RPMI8226 (cell line): ENCODE data around the gene CHID1.

Source experiments
- DNase-seq: peaks from one replicate; pipeline ENCODE4 v3.0.0-alpha.2; 2015

CHID1 gene

DNA sequence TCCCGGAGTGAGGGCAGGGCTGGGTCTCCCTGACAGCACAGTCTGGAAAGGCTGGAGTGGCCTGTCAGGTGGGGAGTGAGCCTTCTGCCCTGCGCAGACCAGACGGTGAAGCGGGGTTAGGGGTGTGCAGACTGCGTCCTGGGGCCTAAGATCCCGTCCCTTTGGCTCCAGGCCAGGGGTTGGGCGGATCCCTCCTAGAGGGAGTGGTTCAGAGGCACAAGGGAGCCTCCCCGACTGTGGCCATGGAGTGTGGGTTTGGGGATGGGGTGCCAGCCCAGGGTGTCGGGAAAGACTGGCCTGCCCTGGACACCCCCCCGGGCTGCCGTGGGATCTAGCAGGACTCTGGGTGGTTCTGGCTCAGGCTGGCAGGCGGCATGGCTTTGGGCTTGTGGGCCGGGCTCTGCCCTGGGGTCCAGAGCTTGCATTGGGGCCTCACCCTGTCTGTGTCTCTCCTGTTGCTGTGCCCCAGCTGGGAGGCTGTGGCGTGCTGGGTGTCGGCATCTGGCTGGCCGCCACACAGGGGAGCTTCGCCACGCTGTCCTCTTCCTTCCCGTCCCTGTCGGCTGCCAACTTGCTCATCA, 48.4 kb downstream of the CHID1 start:
- no peak for DNase-seq

DNA sequence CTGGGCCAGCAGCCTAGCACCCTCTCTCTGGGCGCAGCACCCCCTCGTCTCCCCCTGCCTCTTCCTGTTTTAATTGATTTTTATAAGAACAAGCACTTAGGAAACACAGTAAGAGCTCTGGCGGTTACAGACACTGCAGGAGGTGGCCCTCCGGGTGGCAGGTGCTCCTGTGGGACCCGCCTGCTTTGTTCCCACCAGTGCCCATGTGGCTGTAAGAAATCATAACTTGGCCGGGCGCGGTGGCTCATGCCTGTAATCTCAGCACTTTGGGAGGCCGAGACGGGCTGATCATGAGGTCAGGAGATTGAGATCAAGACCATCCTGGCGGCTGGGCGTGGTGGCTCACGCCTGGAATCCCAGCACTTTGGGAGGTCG, 49.5 kb downstream of the CHID1 start:
- DNase-seq: no peak

DNA sequence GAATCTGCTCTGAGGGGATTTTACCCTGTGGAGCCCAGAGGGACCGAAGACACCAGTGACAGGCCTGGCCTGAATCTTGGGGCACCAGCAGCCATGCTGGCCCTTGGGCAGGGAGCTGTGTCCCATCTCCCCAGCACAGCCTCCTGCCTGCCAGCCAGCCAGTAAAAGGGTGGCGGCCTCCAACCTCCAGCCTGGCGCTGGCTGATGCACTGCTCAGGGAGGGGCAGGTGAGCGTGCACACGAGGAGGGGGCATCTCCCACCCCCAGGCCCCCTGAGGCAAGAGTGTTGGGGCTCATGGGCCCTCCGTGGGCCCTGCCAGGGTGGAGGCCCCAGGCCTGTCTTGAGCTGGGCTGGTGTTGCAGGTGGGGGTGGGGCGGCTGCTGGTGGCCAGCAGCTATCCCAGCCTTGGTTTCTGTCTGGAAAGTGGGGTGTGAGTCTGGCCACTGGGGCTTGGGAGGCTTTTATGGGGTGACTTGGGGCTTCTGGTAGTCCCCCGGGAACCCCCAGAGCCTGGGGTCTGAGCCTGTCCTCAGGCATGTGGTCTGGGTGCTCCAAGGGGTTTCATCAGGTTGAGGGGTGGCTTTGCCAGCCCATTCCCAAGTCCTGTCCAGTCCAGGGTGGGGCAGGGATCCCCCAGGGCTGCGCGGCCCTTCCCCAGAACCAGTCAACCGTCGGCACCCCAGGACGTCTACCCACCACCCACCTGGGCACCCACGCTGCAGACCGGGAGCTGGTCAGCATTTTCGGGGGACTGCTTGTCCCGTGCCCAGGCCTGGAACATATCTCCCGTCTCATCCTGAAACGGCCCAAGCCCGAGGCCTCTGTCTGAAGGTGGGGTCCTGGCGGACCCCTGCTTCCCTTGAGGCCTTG, 50.1 kb downstream of the CHID1 start:
- DNase-seq: no peak

DNA sequence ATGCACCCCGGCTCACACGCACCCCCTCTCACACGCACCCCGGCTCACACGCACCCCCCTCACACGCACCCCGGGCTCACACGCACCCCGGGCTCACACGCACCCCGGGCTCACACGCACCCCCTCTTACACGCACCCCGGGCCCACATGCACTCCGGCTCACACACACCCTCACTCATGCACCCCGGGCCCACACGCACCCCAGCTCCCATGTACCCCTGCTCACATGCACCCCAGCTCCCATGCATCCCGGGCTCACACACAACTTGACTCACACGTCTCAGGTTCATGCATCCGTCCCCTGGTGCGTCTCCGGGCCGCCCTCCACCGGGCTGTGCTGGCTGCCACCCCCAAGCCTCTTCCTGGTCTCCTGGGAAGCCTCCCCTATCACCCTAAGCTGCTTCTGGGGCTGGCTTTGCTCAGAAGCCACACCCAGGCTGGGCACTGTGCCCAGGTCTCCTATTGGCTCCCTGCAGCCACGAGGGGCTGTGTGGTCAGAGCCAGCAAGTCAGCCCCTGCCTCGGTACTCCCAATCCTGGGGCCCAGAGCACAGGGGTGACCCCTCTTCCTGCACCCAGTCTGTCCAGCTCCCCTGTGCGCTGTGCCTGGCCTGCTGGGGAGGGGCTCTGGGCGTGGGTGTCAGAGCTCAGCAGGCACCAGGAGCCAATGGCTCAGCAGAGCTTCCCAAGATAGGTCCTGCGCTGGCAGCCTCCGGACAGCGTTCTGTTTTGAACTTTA, 51.0 kb downstream of the CHID1 start:
- DNase-seq: peak; percentile 71

DNA sequence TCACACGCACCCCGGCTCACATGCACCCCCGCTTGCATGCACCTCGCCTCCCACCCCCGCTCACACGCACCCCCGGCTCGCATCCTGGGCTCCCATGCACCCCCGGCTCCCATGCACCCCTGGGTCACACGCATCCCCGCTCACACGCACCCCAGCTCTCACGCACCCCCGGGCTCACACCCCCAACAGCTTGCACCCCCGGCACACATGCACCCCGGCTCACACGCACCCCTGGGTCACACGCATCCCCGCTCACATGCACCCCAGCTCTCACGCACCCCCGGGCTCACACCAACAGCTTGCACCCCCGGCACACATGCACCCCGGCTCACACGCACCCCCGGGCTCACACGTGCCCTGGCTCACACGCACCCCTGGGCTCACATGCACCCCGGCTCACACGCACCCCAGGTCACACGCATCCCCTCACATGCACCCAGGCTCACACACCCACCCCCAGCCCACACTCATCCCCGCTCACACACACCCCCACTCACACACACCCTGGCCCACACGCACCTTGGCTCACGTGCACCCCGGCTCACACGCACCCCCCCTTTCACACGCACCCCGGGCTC, 51.8 kb downstream of the CHID1 start:
- no peak for DNase-seq

DNA sequence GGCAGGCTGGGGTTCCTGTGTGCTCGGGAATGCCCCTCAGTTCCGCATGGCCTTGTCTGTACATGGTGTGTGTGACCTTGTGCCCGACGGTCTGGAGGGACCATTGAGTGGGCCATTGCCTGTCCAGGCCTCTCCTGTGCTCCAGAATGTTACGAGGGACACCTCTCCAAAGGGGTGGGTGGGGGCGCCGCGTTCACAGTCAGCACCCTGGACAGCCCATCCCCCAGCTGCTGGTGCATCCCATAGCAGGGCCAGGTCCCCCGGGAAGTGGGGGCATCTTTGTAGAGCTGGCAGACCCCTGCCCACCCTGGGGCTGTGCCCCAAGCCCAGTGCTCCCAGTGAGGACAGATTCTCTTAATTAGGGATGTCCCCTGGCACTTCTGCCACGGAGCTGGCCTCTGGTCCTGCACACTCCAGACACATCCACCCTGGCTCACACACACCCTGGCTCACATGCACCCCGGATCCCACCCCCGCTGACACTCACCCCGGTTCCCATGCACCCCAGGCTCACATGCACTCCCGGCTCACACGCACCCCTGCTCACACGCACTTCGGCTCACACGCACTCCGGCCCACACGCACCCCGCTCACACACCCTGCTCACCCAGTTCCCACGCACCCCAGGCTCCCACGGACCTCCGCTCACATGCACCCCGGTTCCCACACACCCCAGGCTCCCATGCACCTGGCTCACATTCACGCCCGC, 52.4 kb downstream of the CHID1 start:
- DNase-seq: no peak

DNA sequence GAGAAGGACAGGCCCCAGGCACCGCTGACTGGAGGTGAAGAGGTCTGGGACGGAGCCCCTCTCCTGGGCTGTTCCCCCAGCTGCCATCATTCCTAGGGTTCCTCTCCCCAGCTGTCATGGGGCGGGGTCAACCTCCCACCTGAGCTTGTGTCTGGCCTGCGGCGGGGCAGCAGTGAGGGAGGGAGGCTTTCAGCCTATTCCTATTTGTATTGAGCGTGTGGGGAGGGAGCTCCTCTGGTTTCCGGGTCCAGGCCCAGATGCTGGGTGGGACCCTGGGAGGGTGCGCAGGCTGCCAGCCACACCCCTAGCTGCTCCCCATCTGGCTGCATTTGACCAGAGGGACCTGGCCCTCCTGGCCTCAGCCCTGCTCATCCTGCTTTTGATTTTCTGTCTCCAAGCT, 54.2 kb downstream of the CHID1 start:
- DNase-seq: no peak

DNA sequence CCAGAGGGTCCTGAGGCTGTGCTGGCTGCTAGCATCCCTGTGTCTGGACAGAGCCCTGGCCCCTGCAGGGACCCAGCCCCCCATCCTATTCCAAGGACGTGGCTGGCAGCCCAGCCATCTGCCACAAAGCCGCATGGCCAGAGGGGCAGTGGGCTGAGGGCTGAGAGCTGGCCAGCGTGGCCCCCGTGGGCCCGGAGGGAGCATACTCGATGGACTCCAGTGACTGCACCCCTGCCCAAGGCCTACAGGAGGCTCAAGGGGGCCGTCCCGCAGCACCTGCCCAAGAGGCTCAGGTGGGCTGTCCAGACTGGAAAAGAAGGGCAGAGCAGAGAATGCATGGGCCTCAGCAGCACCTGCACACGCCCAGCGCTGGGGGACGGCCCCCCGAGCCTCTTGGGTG, 54.8 kb downstream of the CHID1 start:
- DNase-seq: no peak

DNA sequence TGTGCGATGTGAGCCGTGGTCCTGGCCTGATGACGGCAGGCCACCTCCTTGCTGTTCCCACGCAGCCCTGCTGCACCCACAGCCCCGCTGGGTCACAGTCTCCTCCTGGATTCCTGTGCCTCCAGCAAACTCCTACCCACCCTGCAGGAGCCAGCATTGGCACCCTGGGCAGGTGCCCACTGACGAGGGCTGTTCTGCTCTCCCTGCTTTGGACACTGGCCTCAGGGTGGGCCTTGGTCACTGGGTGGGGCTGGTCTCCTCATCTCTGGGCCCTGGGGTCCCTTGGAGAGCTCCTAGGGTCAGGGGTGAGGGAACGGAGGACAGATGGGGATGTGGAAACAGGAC, 55.3 kb downstream of the CHID1 start:
- no peak for DNase-seq

DNA sequence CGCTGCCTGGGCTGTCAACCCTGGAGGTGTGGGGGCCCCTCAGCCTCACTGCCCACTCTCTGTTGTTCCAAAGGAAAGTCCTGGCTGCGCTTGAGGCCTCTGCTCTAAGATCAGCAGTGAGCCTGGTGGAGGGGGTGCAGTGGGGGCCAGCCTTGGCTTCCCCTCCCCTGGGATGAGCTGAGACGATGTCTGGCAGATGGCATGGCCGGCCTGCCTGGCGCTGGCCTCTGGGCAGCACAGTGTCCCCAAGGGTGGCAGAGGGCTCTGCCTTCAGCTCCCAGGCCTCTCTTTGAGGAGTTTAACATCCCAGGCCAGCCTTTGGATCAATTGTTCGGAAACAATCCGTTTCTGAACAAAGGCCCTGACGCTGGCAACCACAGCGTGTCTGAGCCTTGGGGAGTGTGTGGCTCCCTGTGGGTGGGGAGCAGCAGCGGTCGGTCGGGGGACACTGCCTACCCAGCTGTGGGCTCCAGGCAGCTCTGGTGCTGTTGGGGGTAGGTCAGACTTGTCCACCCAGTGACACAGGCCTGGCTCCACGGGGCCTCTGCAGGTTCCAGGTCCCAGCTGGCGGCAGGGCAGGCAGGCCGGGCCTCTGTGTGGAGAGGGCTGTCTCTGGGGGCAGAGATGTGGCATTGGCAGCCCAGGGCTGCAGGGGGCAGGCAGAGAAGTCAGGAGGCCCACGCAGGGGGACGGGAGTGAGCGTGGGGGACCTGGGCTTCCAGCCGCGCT, 55.8 kb downstream of the CHID1 start:
- DNase-seq: no peak

DNA sequence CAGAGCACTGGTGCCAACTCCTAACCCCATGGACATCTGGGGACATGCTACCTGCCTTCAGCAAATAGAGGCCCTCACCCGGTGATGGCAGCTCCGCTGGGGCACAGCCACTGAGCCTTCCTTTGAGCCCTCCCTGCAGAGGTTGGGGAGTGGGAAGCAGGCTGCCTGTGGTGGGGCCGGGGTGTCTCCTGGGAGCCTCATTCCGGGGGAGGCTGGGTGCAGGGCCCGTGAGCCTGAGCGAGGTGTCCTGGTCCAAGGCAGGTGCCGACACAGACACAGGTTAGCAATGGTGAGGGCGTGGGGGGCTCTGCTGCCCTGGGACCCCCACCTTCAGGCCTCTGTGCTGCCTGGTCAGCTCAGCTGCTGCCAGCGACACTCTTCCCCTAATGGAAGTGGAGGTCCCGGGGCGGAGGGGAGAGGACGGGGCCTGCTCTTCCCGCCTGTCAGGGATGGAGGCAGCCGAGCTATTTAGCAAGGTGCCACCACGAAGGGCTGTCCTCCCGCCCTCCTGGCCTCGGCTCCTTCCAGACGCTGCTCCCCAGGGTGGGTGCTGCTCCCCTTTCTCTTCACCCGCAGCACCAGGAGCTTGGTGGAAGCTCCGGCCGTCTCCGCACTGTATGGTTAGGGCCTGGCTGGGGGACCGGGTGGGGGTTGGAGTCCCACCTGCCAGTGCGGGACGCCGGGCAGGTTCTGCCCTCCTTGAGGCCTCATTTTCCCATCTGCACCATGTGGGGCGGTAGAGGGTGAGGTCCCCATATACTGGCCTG, 56.7 kb downstream of the CHID1 start:
- no peak for DNase-seq

DNA sequence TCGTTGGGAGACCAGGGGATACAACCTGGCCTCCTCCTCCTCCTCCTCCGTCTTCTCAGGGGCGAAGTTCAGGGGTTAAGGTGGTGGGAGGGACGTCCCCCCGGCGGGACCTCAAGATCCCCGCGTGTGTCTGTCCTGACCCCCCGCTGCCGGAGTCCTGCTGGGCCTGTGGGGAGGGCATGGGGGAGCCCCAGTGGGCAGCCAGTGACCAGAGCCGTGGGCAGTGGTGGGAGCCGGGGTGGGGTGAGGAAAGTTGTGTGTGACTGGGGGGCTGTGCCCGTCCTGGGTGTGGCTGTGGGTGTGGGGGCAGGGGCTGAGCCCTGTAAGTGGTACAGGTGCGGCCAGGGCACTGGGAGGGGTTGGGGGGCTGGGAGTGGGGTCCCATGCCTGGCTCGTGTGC, 57.8 kb downstream of the CHID1 start:
- no peak for DNase-seq

DNA sequence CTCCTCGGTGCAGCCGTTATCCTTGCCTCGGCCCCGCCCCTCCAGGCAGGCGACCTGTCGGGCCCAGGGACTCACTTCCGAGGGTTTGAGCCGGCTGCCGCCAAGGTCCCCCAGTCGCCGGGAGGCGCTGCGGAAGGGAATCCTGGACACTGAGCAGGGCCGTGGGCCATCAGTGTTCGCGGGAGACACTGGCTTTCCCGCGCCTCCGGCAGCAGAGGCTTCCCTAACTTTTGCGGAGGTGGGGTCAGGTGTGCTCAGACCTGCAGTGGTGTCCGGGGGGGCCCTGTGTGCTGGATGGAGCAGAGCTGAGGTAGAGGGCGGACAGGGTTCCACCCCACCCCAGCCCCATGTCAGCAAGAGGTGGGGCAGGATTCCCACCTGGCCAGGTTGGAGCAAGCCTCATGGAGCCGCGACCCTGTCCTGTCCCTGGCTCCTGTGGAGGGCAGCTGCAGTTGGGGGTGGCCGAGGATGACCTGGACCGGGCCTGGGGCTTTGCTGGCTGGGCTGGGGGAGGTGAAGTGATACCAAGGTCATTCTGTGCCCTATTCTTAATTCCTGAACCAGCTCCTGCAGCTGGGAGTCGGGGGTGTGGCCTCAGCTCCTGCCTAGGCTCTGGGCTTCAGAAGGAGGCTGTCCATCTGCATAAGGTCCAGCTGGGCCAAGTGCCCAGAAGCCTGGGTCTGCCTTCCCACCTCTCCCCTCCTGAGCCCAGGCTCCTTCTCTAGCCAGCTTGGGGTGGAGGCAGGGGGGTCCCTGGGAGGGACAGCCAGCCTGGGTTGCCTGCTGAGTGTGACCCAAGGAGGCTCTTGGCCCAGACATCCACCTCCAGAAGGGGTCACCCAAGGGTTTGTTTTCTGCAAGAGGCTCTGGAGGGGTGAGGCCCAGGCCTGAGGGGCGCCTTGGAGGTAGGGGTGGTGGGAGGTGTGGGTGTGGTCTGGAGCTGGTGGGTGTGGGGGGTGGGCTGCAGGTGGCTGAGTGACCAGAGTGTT, 59.5 kb downstream of the CHID1 start:
- DNase-seq: no peak

DNA sequence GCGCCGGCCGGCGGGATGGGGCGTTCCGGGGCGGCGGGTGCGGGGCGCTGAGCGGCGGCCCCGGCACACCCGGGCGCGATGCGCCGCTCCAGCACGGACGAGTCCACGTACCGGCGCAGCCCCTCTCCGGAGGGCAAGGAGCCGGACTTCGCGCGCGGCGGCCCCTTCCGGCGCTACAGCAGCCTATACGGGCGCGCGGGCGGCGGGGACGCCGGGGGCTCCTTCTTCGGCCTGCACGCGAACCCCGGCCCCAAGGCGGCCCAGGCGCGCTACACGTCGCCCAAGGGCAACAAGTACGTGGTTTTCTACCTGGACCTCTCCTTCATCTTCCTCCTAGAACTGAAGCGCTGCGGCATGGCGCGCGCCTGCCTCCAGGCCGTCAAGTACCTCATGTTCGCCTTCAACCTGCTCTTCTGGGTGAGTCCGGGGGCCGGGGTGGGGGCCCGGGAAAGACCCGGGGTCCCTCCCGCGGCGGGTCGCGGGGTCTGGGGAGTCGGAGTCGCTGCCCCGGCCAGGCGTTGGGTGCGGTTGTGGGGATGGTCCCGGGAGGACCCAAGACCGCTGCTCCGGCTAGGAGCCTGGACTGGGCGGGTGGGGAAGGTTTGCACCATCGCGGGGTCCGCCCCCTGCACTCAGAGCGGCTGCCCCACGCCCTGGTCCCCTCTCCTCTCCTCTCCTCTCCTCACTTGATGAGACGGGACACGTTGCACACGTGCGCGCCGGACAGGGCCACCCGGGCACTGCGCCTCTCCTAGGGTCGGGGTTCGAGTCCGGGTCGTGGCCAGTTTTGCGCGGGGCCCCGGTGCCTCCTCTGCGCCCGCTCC, 60.4 kb downstream of the CHID1 start:
- DNase-seq: no peak

DNA sequence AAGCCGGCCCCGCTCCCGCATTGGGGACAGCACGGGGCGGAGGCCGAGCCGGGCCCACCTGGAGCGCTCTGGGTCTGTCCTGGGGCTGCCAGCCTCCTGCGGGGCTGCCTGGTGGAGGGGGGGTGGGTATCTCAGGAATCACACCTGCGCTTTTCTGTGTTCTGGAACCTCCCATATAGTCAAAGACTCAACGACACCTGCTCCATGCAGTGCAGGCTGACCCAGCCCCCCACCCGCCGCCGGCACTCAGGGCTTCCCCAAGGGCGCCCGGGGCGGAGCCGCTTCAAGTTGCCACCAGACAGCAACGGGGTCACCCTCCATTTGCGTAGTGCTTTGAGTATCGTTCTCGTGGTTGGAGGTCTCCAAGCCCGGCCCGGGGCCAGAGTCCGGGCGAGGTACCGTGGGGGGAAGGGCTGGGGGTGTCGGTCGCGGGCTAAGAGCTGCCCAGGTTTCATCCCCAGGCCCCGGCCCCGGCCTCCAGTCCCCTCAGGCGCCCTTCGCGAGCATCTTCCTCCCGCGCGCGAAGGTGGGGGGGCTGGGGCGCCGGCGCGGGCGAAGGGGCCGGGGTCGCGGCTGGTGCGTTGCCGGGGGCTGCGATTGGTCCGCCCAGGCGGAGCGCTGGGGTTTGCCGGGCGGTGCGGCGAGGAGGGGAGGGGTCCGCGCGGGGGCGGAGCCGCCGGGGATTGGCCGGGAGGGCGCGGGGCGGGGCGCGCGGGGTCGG, 61.3 kb downstream of the CHID1 start:
- DNase-seq: peak; percentile 80

DNA sequence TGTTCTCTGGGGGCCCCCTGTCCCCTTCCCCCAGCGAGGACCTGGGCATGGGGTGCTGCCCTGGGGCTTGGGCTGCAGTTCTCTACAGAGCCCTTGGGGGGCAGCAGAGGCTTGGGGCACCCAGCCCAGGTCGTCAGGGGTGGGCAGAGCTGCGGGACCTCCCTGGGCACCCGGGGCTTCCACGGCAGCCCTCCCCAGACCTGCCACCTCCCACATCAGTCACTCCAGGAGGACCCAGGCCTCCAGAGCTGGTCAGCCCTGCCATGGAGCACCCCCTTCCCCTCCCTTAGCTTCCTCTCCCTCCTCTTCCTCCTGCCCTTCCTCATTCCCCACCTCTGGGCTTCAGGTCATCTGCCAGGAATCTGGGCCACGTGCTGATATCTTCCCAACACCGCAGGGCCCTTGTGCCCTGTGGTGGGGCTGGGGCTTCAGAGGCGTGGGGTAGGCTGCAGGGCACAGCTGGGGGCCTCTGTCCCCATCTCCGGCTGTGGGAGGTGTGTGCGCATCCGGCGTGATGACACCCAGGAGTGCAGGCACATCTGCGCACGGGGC, 62.2 kb downstream of the CHID1 start:
- peak; percentile 69 for DNase-seq

DNA sequence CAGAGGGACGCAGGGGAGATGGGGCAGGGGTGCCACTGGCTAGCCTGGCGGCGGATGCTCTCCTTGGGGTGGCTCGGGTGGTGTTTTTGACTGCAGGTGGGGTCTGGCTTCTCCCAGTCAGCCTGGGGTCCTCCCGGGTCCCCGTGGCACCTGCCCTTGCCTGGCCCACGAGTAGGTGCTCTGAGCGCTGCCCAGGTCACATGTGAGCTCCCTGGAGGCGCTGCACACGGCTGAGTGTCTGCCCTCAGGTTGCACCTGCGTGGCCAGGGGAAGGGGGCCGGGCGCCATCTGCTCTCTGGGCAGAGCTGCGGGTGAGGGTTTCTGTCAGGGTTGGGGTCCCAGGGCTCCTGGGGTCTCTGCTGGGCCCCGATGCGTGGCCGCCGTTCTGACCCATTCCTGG, 62.7 kb downstream of the CHID1 start:
- DNase-seq: peak; percentile 36

DNA sequence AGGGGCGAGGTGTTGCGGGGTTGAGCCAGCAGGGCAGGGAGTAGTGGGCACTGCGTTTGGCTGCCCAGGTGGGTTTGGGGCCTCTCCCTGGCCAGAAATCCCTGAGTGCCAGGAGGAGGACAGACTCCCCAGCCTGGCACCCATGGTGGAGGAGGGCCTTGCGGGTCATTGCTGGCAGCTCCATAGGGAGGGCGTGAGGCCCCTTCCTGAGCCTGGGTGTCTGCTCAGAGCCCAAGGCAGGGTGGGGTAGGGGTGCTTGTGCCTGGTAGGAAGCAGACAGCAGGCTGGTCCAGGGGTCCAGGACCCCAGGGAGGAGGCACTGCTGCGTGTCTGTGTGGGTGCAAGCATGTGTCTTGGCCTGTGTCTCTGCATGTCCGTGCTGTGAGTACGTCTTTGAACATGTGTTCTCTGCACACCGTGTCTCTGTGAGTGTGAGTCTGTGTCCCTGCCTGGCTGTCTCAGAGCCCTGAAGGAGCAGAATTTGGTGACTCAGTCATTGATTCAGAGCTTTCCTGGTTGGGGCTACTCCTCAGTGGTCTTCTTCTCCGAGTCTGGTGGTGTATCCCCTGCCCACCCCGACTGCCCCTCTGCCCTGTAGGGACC, 64.0 kb downstream of the CHID1 start:
- no peak for DNase-seq
